CD4-positive, alpha-beta T cell (primary cell): ENCODE data around the gene OPCML. TPM values are rescaled to one million over a fixed set of nuclear protein-coding genes. Genes with fewer than 3 reads are reported as not detected.

ENCODE experiments used
- ATAC-seq: fragments of 200-7000 bp; cut with Tn5 transposase; one replicate; pipeline ENCODE4 v1.10.0; 2022; ENCODE audit warnings: mild to moderate bottlenecking; ENCODE audit not compliant: poor library complexity
- CTCF ChIA-PET: fragments of 350-600 bp; sonication (Branson Sonifier 250); formaldehyde crosslinking; loops from one replicate; lab custom pipeline; 2021; ENCODE audit warnings: antibody characterized with exemption, inconsistent platforms; lab: Charles Lee
- POLR2A ChIA-PET: fragments of 350-600 bp; sonication (Branson Sonifier 250); formaldehyde crosslinking; loops from one replicate; lab custom pipeline; 2021; ENCODE audit warnings: antibody characterized with exemption, inconsistent platforms; lab: Charles Lee
- DNase-seq, 14 experiments: peaks; one replicate each; pipeline ENCODE4 v3.0.0-alpha.2; 2013 to 2020; ENCODE audit warnings: mixed read lengths in 2 of 14
- H3K27ac ChIP-seq, 2 donors: one replicate each; pipeline versions ENCODE4 v1.5.1 to v1.7.0; 2013; ENCODE audit warnings: low read length in 2 of 2, low read depth in 1 of 2, mild to moderate bottlenecking in 1 of 2
- H3K27me3 ChIP-seq, 2 experiments: 1 replicate in 1 of 2; 2 replicates in 1 of 2; pipeline versions ENCODE4 v1.6.1 to v1.7.0; 2013; ENCODE audit warnings: low read length in 2 of 2, control low read depth in 1 of 2, mild to moderate bottlenecking in 1 of 2, moderate library complexity in 1 of 2; ENCODE audit not compliant: insufficient read depth in 2 of 2, control insufficient read depth in 1 of 2
- H3K36me3 ChIP-seq: one replicate; pipeline ENCODE4 v1.6.1; 2013; ENCODE audit warnings: low read length, control low read depth; ENCODE audit not compliant: insufficient read depth
- H3K4me1 ChIP-seq: one replicate; pipeline ENCODE4 v1.6.1; 2013; ENCODE audit warnings: low read length, control low read depth; ENCODE audit not compliant: insufficient read depth
- H3K4me3 ChIP-seq: one replicate; pipeline ENCODE4 v1.5.1; 2013; ENCODE audit warnings: mild to moderate bottlenecking, low read length, moderate library complexity
- H3K9me3 ChIP-seq, 2 experiments: 1 replicate in 1 of 2; 2 replicates in 1 of 2; pipeline versions ENCODE4 v1.6.1 to v1.7.0; 2013; ENCODE audit warnings: low read length in 2 of 2, mild to moderate bottlenecking in 2 of 2, control low read depth in 1 of 2, moderate library complexity in 1 of 2; ENCODE audit not compliant: control insufficient read depth in 1 of 2, insufficient read depth in 1 of 2
- H3K27ac Mint-ChIP-seq: one replicate; pipeline ENCODE4 v1.8.0; 2020; ENCODE audit warnings: mixed read lengths
- H3K27me3 Mint-ChIP-seq: one replicate; pipeline ENCODE4 v1.8.0; 2021; ENCODE audit warnings: mixed read lengths
- H3K36me3 Mint-ChIP-seq: one replicate; pipeline ENCODE4 v1.8.0; 2021; ENCODE audit warnings: low read depth, mixed read lengths
- H3K4me1 Mint-ChIP-seq: one replicate; pipeline ENCODE4 v1.8.0; 2021; ENCODE audit warnings: low read depth, mixed read lengths
- H3K4me3 Mint-ChIP-seq: one replicate; pipeline ENCODE4 v1.8.0; 2020; ENCODE audit warnings: mild to moderate bottlenecking, mixed read lengths
- H3K9me3 Mint-ChIP-seq: one replicate; pipeline ENCODE4 v1.8.0; 2020; ENCODE audit warnings: mixed read lengths
- intact Hi-C, 2 experiments: fragments of 100-400 bp; cut with DNase I in 1 of 2; cut with micrococcal nuclease in 1 of 2; formaldehyde crosslinking; loops; one replicate each; pipeline versions ENCODE4 v1.15.1 to v1.9.0; 2023 to 2025; cut with DNase I, micrococcal nuclease
- total RNA-seq, 174 experiments: library from RNA in 2 of 174; stranded (reverse) in 2 of 174; gene quantifications; one replicate each; pipeline ENCODE4 v1.2.3 and lab custom pipeline; 2021 to 2026
- TF ChIP-seq, protein P1 (sequence below): fragments of 200-600 bp; IDR thresholded peaks from one replicate; pipeline ENCODE4 v1.8.0; 2022; ENCODE audit warnings: antibody characterized with exemption, mild to moderate bottlenecking

The OPCML gene
- total RNA-seq, 2 experiments from 2014 or later, result not detected

DNA sequence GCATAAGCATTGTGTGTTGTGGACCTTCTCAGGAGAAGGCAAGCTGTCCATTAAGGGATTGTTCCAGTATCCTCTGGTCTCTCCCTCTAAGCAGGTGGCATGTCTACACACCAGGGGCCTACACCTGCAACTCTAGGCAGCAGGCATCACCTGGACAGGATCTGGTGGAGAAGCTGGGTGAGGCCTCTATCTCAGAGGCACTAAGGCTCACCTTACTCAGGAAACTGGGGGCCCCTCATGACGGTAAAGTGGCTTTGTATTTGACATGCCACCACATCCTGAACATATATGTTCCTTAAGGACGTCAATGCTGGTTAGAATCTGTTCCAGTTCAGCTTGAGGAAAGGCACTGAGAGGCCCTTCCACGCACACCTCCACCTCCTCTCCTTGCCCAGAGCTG lies 891.3 kb downstream of the OPCML start:
- CTCF ChIA-PET, result no interaction called here
- H3K36me3 Mint-ChIP-seq, result no peaks in the 10 kb centered on the region
- no peaks in the 10 kb centered on the region for H3K4me1 Mint-ChIP-seq
- Histone ChIP-seq H3K4me3 (no peak overlapping the region), H3K27me3 (no peaks in the 10 kb centered on the region), H3K9me3 (peaks cover 0 to 4% of the 10 kb centered on the region in 2 experiments), H3K4me1 (peaks cover 4% of the 10 kb centered on the region), H3K27ac (no peak overlapping the region), H3K36me3 (no peaks in the 10 kb centered on the region)
- H3K27me3 Mint-ChIP-seq, result no peaks in the 10 kb centered on the region
- intact Hi-C loops, result no loop called here
- DNase-seq (peak in 1 of 14 experiments; percentile 8), ATAC-seq (peak; percentile 24)
- no peaks in the 10 kb centered on the region for H3K9me3 Mint-ChIP-seq
- no peak overlapping the region for H3K4me3 Mint-ChIP-seq
- POLR2A ChIA-PET, result no interaction called here
- TF ChIP-seq, protein P1, sequence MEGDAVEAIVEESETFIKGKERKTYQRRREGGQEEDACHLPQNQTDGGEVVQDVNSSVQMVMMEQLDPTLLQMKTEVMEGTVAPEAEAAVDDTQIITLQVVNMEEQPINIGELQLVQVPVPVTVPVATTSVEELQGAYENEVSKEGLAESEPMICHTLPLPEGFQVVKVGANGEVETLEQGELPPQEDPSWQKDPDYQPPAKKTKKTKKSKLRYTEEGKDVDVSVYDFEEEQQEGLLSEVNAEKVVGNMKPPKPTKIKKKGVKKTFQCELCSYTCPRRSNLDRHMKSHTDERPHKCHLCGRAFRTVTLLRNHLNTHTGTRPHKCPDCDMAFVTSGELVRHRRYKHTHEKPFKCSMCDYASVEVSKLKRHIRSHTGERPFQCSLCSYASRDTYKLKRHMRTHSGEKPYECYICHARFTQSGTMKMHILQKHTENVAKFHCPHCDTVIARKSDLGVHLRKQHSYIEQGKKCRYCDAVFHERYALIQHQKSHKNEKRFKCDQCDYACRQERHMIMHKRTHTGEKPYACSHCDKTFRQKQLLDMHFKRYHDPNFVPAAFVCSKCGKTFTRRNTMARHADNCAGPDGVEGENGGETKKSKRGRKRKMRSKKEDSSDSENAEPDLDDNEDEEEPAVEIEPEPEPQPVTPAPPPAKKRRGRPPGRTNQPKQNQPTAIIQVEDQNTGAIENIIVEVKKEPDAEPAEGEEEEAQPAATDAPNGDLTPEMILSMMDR, result no peak
- no peak overlapping the region for H3K27ac Mint-ChIP-seq

DNA sequence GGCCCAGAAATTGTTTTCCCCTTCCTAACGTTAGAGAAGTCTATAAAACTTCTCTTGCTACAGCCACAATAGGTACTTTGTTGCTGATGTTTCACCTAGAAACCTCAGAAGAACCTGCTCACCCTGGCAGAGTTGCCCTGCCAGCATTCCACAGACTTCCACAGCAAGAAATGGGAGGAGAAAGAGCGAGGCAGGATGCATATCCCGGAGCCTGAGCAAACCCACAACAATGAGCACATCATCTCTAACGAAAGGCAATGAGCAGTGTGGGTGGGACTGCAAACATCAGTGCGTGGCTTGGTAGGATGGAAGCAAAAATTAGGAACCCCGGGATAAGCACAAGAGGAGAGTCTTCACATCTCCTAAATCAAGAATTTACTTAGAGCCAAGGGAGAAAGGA lies 892.3 kb downstream of the OPCML start:
- Mint-ChIP-seq H3K36me3 (no peaks in the 10 kb centered on the region), H3K4me3 (no peak overlapping the region), H3K27ac (no peak overlapping the region), H3K9me3 (no peaks in the 10 kb centered on the region), H3K27me3 (no peaks in the 10 kb centered on the region), H3K4me1 (no peaks in the 10 kb centered on the region)
- ATAC-seq, result no peak
- peaks cover 4% of the 10 kb centered on the region for H3K4me1 ChIP-seq
- H3K9me3 ChIP-seq, result peaks cover 0 to 4% of the 10 kb centered on the region in 2 experiments
- ChIA-PET POLR2A (no interaction called here), CTCF (no interaction called here)
- intact Hi-C loops, result no loop called here
- H3K27ac ChIP-seq, result no peak overlapping the region
- TF ChIP-seq, protein P1, result no peak
- H3K4me3 ChIP-seq, result no peak overlapping the region
- DNase-seq, result no peak
- no peaks in the 10 kb centered on the region for H3K27me3 ChIP-seq
- no peaks in the 10 kb centered on the region for H3K36me3 ChIP-seq

DNA sequence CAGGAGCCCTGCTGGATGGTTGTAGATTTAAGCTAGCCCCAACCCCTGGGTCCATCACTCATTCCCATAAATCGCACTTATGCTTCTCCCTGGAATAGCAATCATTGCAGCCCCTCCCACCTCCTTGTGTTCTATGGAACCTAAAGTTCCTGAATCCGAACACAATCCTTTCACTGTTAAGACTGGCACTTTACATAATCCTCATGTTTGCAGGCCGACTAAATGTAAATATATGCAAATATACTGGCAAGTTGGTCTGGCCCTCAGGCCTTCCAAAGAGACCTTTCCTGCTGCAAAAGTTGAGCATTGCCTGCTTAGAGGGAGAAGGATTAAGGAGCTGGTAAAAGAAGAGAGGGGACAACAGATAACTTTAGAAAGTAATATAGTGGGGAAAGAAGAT lies 892.9 kb downstream of the OPCML start:
- CTCF ChIA-PET, result no interaction called here
- POLR2A ChIA-PET, result no interaction called here
- peaks cover 0 to 4% of the 10 kb centered on the region in 2 experiments for H3K9me3 ChIP-seq
- Mint-ChIP-seq H3K27ac (no peak overlapping the region), H3K36me3 (no peaks in the 10 kb centered on the region), H3K27me3 (no peaks in the 10 kb centered on the region), H3K9me3 (no peaks in the 10 kb centered on the region), H3K4me3 (no peak overlapping the region), H3K4me1 (no peaks in the 10 kb centered on the region)
- DNase-seq, result no peak
- no peak overlapping the region for H3K27ac ChIP-seq
- no peaks in the 10 kb centered on the region for H3K36me3 ChIP-seq
- intact Hi-C loops, result no loop called here
- no peak overlapping the region for H3K4me3 ChIP-seq
- no peak for ATAC-seq
- H3K27me3 ChIP-seq, result no peaks in the 10 kb centered on the region
- TF ChIP-seq, protein P1, result no peak
- H3K4me1 ChIP-seq, result peaks cover 4% of the 10 kb centered on the region
